ENCODE data around the gene RPS13. TPM values are rescaled to one million over a fixed set of nuclear protein-coding genes. Genes with fewer than 3 reads are reported as not detected.
"Not testable (repeated sequence)": the region's sequence is repeated elsewhere in the genome, so short reads cannot be mapped to it uniquely, and the experiment has no call there.

RPS13 gene
- 674 and 904 TPM in 2 replicates for total RNA-seq (2014; rRNA removed)
- polyA plus RNA-seq (2012) = 1,432 TPM

GRCh38 chr11:17077520-17078401 is at the start of gene RPS13:
RPS13 (minus strand) TSS chr11:17077667; CDS start chr11:17077641, 26 bp downstream.
- peak; percentile 99 for DNase-seq (ENCODE audit: low read depth)

DNA sequence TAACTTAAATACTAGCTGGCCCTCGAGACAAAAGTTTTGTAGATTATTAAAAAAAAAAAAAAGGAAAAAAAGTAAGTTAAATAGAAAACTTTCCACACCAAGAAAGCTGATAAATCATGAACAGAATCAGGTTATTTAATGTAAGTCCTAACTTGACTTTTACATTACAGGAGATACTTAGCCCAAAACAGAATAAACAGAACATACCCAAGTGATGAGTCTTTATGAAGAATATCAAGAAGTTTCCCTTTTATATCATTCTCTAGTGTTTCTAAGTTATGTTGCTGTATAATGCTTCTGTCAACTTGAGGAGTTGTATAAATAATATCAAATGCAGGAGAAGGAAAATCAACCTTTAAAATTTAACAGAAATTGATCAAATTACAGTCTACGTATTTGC is 44.5 kb upstream of the RPS13 start:
- DNase-seq (ENCODE audit: low read depth) = no peak

DNA sequence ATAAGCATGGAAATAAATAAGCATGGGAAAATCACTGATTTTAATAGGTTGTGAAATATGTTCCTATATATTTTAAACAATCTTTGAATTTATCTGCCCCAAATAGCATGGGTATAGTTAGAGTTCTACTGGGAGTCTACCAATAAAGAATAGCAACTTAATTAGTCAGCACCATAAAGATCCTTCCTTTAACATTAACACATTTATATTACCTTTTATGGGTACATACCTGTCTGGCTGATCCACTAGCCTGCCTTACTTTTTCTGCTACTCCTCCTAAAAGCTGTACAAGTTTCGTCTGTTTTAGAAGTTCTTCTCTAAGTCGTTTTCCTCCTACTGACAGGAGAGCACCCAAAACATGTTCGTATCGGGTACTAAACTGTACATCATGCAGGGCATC is 39.8 kb upstream of the RPS13 start:
- no peak for DNase-seq (ENCODE audit: low read depth)

- peak; percentile 2 for DNase-seq (ENCODE audit: low read depth)
Measured at GRCh38 chr11:17116117-17116516, 38.6 kb upstream of the RPS13 start.

- not testable (repeated sequence) for DNase-seq (ENCODE audit: low read depth)
Measured at GRCh38 chr11:17107745-17108144, 30.3 kb upstream of the RPS13 start.

GRCh38 chr11:17105404-17106040 is 28.1 kb upstream of the RPS13 start:
- not testable (repeated sequence) for DNase-seq (ENCODE audit: low read depth)

DNA sequence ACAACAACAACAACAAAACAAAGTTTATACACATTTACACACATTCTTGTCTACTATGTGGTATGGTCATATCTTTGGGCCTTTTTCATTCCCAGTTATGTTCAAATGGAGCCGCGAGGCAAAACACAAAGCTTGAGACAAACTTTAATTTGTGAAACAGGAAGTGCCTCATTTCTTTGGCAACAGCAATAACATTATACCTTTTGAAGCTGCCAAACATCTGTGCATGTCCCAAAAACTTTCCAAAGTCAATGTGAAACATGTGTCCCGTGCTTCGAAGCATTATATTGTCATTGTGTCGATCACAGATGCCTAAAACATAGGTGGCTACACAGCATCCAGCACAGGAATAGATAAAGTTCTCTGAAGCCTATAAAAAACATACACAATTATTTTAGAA is 25.0 kb upstream of the RPS13 start:
- DNase-seq (ENCODE audit: low read depth) = no peak

GRCh38 chr11:17098658-17099057 is 21.2 kb upstream of the RPS13 start:
- no peak for DNase-seq (ENCODE audit: low read depth)

- no peak for DNase-seq (ENCODE audit: low read depth)
Measured at GRCh38 chr11:17098038-17098437, 20.6 kb upstream of the RPS13 start.

GRCh38 chr11:17085976-17086375 is 8.5 kb upstream of the RPS13 start:
- not testable (repeated sequence) for DNase-seq (ENCODE audit: low read depth)

- no peak for DNase-seq (ENCODE audit: low read depth)
Measured at GRCh38 chr11:17077240-17077519, 287 bp downstream of the RPS13 start.

DNA sequence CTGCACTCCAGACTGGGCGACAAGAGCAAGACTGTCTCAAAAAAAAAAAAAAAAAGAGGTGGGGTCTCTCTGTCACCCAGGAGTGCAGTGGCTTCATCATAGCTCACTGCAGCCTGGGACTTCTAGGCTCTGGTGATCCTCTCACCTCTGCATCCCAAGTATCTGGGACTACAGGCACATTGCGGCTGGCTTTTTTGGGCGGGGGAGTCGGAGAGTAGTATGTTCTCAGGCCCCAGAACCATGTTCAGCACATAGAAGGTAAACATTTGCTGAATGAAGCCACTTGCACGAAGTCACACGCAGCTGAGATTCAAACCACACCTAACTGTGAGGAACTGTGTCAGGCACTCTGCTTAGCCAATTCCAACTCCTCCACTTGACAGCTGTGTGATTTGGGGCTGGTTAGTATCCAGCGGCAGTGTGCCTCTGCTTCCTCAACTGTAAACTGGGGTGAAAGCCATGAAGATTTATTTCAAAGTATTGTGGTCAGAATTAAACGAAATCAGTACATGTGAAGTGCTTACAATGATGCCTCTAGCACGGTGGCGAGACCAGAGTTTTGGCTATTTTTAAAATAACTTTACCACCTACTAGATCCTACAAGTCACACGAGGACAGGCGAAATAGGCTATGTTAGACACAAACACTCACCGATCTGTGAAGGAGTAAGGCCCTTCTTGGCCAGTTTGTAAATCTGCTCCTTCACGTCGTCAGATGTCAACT is 789 bp downstream of the RPS13 start:
- DNase-seq (ENCODE audit: low read depth) = peak; percentile 15

- DNase-seq (ENCODE audit: low read depth) = no peak
Measured at GRCh38 chr11:17075506-17075905, 2.0 kb downstream of the RPS13 start.

DNA sequence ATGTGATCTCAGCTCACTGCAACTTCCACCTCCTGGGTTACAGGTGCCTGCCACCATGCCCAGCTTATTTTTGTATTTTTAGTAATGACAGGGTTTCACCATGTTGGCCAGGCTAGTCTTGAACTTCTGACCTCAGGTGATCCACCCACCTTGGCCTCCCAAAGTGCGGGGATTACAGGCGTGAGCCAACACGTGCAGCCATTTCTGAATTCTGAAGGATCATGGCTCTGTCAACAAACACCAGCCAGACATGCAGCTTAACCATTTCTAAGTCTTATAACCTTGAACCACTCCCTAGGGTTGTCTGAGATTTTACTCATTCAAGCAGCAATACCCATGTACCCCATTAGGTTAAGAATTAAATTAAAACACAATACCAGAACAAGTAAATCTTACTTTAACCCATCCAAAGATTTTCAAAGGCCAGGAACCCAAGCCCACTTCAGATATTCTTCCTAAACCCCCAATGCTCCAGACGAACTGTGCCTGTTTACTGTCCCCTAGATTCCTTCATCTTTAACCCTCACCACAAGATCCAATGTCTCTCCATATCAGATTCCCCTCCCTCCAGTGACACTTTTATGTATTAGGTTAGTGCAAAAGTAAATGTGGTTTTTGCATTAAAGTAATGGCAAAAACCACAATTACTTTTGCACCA is 4.0 kb downstream of the RPS13 start:
- DNase-seq (ENCODE audit: low read depth) = no peak

DNA sequence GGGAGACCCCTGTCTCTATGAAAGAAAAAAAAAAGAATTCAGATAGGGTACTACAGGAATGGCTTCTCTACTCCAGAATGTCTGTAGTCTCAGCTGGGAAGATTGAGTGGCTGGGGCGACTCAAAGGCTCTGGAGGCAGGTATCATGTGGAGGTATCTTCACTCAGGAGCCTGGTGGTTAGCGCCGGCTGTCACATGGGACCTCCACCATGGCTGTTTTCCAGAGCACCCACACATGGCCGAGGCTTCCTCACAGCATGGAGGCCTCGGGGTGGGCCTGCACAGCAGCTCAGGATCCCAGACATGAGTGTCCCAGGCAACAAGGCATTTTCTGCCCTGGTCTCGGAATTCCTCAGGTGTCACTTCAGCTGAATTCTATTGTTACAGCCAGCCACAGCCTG is 10.1 kb downstream of the RPS13 start:
- no peak for DNase-seq (ENCODE audit: low read depth)

GRCh38 chr11:17066691-17067090 is 10.8 kb downstream of the RPS13 start:
- DNase-seq (ENCODE audit: low read depth) = no peak

GRCh38 chr11:17063171-17064002 is 14.1 kb downstream of the RPS13 start:
- peak; percentile 47 for DNase-seq (ENCODE audit: low read depth)

DNA sequence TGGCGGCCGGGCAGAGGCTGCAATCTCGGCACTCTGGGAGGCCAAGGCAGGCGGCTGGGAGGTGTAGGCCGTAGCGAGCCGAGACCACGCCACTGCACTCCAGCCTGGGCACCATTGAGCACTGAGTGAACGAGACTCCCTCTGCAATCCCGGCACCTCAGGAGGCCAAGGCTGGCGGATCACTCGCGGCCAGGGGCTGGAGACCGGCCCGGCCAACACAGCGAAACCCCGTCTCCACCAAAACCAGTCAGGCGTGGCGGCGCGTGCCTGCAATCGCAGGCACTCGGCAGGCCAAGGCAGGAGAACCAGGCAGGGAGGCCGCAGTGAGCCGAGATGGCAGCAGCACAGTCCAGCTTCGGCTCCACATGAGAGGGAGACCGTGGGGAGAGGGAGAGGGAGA is 26.3 kb downstream of the RPS13 start:
- DNase-seq (ENCODE audit: low read depth) = not testable (repeated sequence)

DNA sequence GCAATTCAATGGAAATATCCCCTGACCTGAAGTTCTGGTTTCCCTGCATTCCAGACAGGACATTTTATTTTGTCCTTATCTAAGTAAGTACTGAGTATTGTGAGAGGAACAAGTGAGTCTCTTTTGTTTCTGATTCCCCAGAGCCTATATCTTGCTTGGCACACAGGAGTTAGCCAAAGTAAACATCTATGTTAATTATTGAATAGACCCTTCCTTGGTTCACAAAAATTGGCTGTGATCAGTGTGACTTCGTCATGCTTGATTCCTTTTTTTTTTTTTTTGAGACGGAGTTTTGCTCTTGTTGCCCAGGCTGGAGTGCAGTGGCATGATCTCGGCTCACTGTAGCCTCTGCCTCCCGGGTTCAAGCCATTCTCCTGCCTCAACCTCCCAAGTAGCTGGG is 29.0 kb downstream of the RPS13 start:
- not testable (repeated sequence) for DNase-seq (ENCODE audit: low read depth)

GRCh38 chr11:17046690-17047089 is 30.8 kb downstream of the RPS13 start:
- DNase-seq (ENCODE audit: low read depth) = no peak

Data from LHCN-M2 (cell line).